Neural cell (in vitro differentiated cells): Measurements from ENCODE around the gene RSU1.

ENCODE experiments used
- EP300 ChIP-seq: fragments of 450-650 bp; conservative IDR thresholded peaks from 2 replicates; pipeline ENCODE4 v1.6.1; 2014; ENCODE audit warnings: antibody characterized with exemption, mild to moderate bottlenecking, moderate library complexity; ENCODE audit not compliant: poor library complexity, severe bottlenecking
- EZH2 ChIP-seq: fragments of 200-600, 300-800 bp; shearing (Covaris generic), sonication (generic); IDR thresholded peaks from 2 replicates; pipeline ENCODE4 v1.6.1; 2014; ENCODE audit warnings: antibody characterized with exemption, low read length, borderline replicate concordance, mild to moderate bottlenecking; ENCODE audit not compliant: insufficient read depth, poor library complexity, severe bottlenecking
- MXI1 ChIP-seq: fragments of 450-650 bp; conservative IDR thresholded peaks from 2 replicates; pipeline ENCODE4 v1.6.1; 2014; ENCODE audit warnings: antibody characterized with exemption, mild to moderate bottlenecking; ENCODE audit not compliant: poor library complexity, severe bottlenecking
- POLR2AphosphoS5 ChIP-seq: IDR thresholded peaks from 2 replicates; pipeline ENCODE4 v1.6.1; 2012
- RAD21 ChIP-seq: fragments of 450-650 bp; conservative IDR thresholded peaks from 2 replicates; pipeline ENCODE4 v1.6.1; 2014; ENCODE audit warnings: antibody characterized with exemption, mild to moderate bottlenecking, moderate library complexity
- REST ChIP-seq: IDR thresholded peaks from 2 replicates; pipeline ENCODE4 v1.6.1; 2012; ENCODE audit warnings: borderline replicate concordance
- TAF1 ChIP-seq: IDR thresholded peaks from 2 replicates; pipeline ENCODE4 v1.6.1; 2012; ENCODE audit warnings: low read depth
- TF ChIP-seq, protein P1 (sequence below): fragments of 450-650 bp; IDR thresholded peaks from 2 replicates; pipeline ENCODE4 v1.5.1; 2014; ENCODE audit warnings: antibody characterized with exemption, mild to moderate bottlenecking, moderate library complexity; ENCODE audit not compliant: poor library complexity, severe bottlenecking

GRCh38 chr10:16559236-16559773 is 257.9 kb downstream of the RSU1 start:
- TF ChIP-seq RAD21: no peak
- no peak for TF ChIP-seq TAF1
- TF ChIP-seq, protein P1, sequence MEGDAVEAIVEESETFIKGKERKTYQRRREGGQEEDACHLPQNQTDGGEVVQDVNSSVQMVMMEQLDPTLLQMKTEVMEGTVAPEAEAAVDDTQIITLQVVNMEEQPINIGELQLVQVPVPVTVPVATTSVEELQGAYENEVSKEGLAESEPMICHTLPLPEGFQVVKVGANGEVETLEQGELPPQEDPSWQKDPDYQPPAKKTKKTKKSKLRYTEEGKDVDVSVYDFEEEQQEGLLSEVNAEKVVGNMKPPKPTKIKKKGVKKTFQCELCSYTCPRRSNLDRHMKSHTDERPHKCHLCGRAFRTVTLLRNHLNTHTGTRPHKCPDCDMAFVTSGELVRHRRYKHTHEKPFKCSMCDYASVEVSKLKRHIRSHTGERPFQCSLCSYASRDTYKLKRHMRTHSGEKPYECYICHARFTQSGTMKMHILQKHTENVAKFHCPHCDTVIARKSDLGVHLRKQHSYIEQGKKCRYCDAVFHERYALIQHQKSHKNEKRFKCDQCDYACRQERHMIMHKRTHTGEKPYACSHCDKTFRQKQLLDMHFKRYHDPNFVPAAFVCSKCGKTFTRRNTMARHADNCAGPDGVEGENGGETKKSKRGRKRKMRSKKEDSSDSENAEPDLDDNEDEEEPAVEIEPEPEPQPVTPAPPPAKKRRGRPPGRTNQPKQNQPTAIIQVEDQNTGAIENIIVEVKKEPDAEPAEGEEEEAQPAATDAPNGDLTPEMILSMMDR: no peak
- TF ChIP-seq REST: no peak
- TF ChIP-seq MXI1: no peak
- no peak for TF ChIP-seq EP300
- no peak for TF ChIP-seq EZH2
- no peak for TF ChIP-seq POLR2AphosphoS5
